M059J (cell line): ENCODE measurements around the gene PLK1. TPM values are rescaled to one million over a fixed set of nuclear protein-coding genes. Genes with fewer than 3 reads are reported as not detected.
A peak's percentile ranks its signal among the peaks of the same experiment; 100 is the strongest.

Experiments
- DNase-seq: peaks from one replicate; pipeline ENCODE4 v3.0.0-alpha.2; 2012; ENCODE audit warnings: low read depth
- total RNA-seq: library from RNA; depleted of rRNA; stranded (reverse); fragments of >200 nt; shearing (Covaris generic); gene quantifications from 2 replicates; pipeline ENCODE4 v1.2.3, GENCODE V29; 2014

The PLK1 gene
- total RNA-seq, 1 experiment from 2014 or later = 98.8 TPM

DNA sequence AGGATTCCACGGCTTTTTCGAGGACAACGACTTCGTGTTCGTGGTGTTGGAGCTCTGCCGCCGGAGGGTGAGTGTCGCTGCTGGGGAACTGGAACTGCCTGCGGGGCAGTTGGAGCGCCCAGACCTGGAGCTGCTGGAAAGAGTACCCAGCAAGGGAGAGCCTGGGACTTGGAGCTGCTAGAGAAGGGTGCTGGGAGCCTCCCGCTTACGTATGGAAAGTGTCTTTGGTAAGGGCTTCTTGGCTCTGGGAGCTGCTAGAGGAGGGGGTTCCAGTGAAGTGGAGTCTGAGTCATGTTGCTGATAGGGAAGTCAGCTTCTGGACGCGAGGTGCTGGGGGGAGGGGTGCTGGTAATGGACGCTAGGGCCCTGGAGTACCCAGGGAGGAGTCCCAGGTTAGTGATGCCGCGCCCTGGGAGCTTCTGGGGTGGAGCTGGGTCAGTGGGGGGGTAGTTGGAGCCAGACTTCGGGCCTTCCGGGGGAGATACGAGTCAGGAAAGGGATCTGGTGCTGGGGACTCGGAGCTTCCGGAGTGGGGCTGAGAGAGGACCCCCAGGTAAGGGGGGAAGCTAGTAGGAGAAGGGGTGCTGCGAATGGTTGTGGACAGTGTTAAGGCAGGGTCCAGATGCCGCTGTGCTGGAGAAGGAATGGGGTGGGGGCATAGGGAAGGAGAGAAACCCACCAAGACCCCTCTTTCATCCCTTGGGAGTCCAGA is 741 bp downstream of the PLK1 start:
- peak; percentile 67 for DNase-seq

GRCh38 chr16:23679986-23680336 is 1.3 kb downstream of the PLK1 start:
- DNase-seq = no peak

DNA sequence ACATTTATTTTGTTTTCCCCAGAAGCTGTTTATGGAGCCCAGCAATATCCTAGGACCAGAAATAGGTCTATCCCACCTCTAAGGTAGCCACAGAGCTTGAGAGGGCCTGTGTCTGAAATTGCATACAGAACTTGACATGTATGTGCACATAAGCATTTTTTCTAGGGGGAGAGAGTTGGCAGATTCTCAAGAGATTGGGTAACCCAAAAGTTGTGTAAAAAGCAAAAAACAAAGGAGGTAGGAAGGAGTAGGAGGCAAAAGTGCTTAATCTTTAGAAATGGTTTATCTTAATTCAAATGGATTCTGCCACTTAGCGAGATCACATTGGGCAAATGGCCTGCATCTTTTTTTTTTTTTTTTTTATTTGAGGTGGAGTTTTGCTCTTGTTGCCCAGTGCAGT is 3.5 kb downstream of the PLK1 start:
- DNase-seq = no peak

DNA sequence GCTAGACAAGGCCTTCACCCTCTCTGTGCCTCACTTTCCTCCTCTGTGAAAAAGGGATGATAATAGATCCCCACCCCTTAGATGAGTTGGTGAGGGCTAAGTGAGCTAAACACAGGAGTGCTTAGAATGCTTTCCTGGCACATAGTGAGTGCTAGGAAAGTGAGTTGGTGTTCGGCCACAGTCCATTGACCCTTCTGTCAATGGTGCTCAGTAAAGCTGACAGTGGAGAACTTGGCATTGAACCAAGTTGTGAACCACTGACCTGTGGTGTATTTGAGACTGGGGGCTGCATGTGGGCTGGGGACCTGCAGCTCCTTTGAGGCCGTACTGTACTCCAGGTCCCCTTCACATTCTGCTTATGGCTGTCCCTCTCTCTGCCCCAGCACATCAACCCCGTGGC is 4.8 kb downstream of the PLK1 start:
- no peak for DNase-seq

- no peak for DNase-seq
Measured at GRCh38 chr16:23687034-23687808, 8.5 kb downstream of the PLK1 start.

DNA sequence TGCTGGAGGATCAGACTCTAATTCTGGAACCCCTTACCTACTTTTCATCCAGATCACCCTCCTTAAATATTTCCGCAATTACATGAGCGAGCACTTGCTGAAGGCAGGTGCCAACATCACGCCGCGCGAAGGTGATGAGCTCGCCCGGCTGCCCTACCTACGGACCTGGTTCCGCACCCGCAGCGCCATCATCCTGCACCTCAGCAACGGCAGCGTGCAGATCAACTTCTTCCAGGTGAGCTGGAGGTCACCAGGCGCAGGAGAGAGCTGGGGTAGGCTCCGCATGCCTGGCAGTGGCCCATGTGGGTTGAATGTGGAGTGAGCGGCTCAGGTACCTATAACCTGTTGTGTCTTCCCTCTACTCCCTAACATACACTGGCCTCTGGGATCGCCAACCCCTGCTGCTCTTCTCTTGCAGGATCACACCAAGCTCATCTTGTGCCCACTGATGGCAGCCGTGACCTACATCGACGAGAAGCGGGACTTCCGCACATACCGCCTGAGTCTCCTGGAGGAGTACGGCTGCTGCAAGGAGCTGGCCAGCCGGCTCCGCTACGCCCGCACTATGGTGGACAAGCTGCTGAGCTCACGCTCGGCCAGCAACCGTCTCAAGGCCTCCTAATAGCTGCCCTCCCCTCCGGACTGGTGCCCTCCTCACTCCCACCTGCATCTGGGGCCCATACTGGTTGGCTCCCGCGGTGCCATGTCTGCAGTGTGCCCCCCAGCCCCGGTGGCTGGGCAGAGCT is 10.9 kb downstream of the PLK1 start:
- no peak for DNase-seq

DNA sequence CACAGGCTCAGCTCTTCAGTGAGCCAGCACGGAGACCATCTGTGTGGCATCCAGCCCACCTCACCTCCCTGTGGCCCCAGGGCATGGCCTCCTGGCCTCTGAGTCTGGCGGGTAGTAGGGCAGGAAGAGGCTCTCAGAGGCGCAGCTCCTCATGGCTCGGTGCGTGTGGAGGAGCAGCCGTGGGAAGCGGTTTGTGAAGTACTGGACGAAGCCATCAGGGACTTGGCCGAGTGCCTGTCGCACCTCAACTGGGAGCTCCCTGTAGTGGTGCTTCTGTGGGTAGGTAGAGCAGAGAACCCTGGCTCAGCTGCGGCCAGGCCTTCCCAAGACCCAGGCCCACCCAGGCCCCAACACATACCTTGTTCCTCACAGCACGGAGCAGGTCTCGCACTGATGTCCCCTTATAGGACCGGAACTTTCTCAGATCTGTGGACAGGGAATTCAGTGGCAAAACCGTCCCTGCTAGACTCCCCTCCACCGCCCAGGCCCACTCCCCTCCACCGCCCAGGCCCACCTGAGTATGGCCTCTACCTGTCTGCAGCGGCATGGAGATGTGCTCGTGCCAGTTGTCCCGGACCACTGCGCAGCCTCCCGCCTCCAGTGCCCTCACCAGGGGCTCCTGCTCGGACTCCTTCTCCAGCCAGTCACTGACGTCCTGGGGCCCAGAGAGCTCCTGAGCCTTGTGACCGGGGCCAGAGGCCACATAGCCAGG is 12.2 kb downstream of the PLK1 start:
- no peak for DNase-seq

GRCh38 chr16:23691483-23692189 is 12.9 kb downstream of the PLK1 start:
- peak; percentile 75 for DNase-seq

DNA sequence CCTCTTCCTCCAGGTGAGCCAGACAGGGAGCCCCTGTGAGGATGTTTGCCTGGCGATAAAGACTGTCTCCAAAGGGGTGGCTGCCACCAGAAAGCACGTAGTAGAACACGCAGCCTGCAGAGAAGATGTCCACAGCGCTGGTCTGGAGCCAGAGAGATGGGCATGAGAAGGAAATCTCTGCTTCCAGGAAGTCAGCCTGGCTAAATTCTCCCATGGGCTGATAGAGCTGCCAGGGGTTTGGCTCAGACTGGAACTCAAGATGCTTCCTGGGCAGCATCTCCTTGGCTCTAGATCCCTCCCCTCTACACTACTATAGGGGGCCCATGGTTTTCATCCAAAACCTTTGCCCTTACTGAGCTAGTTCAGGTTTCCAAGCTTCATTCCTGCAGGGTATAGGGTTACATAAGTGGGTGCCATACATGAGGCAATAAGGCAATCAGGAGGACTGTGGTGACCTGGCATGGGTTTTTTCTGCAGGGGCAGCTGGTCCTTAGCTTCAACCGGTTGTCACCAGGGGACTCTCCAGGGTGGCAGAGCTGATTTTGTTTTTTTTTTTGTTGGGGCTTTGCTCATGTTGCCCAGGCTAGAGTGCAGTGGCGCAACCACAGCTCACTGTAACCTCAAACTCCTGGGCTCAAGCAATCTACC is 13.6 kb downstream of the PLK1 start:
- DNase-seq = no peak

- DNase-seq = no peak
Measured at GRCh38 chr16:23694265-23694643, 15.6 kb downstream of the PLK1 start.

GRCh38 chr16:23694644-23695373 is 16.1 kb downstream of the PLK1 start:
- no peak for DNase-seq

- DNase-seq = no peak
Measured at GRCh38 chr16:23695756-23696155, 17.1 kb downstream of the PLK1 start.

- no peak for DNase-seq
Measured at GRCh38 chr16:23699100-23699499, 20.4 kb downstream of the PLK1 start.

- DNase-seq = no peak
Measured at GRCh38 chr16:23700093-23700492, 21.4 kb downstream of the PLK1 start.

DNA sequence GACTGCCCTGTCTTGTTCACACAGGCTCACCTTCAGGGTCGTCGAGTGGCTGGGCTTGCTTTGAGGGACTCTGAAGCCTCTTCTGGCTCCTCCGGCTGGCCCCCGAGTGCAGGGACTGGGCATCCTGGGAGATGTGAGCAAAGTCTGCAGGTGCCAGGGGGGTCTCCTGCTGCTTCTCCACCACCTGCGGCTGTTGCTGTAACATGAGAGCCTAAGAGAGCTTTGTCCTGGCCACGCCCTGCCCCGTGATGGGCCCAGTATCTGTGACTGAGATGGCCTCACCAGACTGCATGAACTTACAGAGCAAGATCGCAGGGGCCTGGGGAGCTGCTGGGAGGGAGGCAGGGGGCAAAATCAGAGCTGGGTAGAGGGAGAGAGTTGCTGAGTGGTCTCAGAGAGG is 21.8 kb downstream of the PLK1 start:
- no peak for DNase-seq

GRCh38 chr16:23701045-23701444 is 22.4 kb downstream of the PLK1 start:
- DNase-seq = no peak

- DNase-seq = no peak
Measured at GRCh38 chr16:23702951-23703350, 24.3 kb downstream of the PLK1 start.

DNA sequence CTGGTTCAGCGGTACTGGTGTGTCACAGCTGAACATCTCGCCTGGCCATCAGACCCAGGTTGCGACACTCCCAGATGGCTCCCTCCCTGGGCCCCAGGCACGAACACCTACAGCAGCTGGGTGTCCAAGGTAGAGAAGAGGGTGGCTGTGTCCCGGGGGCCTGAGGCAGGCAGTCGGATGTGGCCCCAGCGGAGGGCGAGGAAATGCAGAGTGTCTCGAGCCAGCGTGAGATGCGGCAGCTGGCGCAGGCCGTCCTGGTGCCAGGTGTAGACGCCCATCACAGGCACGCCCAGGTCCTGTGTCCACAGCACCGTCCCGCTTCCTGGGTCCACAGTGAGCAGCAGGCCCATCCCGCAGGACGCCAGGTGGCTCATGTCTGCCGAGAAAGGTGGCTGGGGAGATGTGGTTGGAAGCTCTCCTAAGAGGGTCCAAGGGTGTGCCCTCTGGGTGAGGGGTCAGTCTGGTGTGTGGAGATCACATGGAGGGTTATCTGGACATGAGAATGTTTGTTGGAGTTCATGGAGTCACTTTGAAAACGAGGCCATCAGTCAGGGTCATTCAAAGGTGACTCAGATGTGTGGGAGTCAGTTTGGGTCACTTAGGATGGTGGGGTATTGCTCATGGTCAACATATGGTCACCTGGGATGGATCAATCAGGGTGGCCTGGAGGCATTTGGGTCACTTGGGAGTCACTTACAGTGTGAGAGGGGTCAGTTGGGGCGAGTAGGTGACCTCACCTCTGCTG is 26.3 kb downstream of the PLK1 start:
- no peak for DNase-seq

DNA sequence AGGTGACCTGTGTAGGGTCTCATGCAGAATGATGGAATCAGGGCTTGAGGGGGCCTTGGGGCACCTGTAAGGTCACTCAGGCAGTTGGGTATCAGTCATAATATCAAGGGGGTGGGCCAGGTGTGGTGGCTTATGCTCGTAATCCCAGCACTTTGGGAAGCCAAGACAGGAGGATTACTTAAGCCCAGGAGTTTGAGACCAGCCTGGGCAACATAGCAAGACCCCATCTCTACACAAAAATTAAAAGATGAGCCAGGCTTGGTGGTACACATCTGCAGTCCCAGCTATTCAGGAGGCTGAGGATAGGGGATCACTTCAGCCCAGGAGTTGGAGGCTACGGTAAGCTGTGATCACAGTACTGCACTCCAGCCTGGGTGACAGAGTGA is 26.8 kb downstream of the PLK1 start:
- no peak for DNase-seq

- no peak for DNase-seq
Measured at GRCh38 chr16:23706439-23706838, 27.8 kb downstream of the PLK1 start.
